GM12878 (cell line): ENCODE measurements around the gene NCBP1.

Experiments
- CBFB ChIP-seq: IDR thresholded peaks from 2 replicates; pipeline ENCODE4 v1.6.1; 2016; ENCODE audit warnings: antibody characterized with exemption, low read depth
- CREB1 ChIP-seq: IDR thresholded peaks from 2 replicates; pipeline ENCODE4 v1.6.1; 2012; ENCODE audit warnings: low read depth, mild to moderate bottlenecking, inconsistent platforms
- CTCF ChIP-seq, 3 experiments: IDR thresholded peaks in 2 of 3; conservative IDR thresholded peaks in 1 of 3; 2 replicates each; pipeline ENCODE4 v1.5.1; 2011; ENCODE audit warnings: low read depth in 3 of 3, low read length in 3 of 3, mild to moderate bottlenecking in 3 of 3, control low read depth in 2 of 3, moderate library complexity in 2 of 3, inconsistent platforms in 1 of 3, mixed read lengths in 1 of 3; ENCODE audit not compliant: control insufficient read depth in 2 of 3, insufficient read depth in 1 of 3; ENCODE audit errors: extremely low read depth in 1 of 3
- EZH2 ChIP-seq: IDR thresholded peaks from 2 replicates; pipeline ENCODE4 v1.6.1; 2012; ENCODE audit warnings: low read depth, mild to moderate bottlenecking, control low read depth, inconsistent platforms, low read length, borderline replicate concordance; ENCODE audit not compliant: control insufficient read depth
- PAX8 ChIP-seq: fragments of 450-650 bp; IDR thresholded peaks from 2 replicates; pipeline ENCODE4 v1.6.1; 2017; ENCODE audit warnings: mild to moderate bottlenecking, moderate library complexity
- POLR2AphosphoS2 ChIP-seq: IDR thresholded peaks from 2 replicates; pipeline ENCODE4 v1.6.1; 2011; ENCODE audit warnings: low read depth, mild to moderate bottlenecking, low read length, improper control_type of control experiment, moderate library complexity
- SMC3 ChIP-seq: IDR thresholded peaks from 2 replicates; pipeline ENCODE4 v1.6.1; 2011; ENCODE audit warnings: low read length, improper control_type of control experiment, borderline replicate concordance
- TARDBP ChIP-seq: IDR thresholded peaks from 2 replicates; pipeline ENCODE4 v1.6.1; 2016; ENCODE audit warnings: borderline replicate concordance
- YY1 ChIP-seq: IDR thresholded peaks from 2 replicates; pipeline ENCODE4 v1.6.1; 2011; ENCODE audit warnings: low read depth, mild to moderate bottlenecking, low read length
- TF ChIP-seq, protein P1 (sequence below): fragments of 450-650 bp; IDR thresholded peaks from 2 replicates; pipeline ENCODE4 v1.6.1; 2017; ENCODE audit warnings: mild to moderate bottlenecking, low read depth, inconsistent platforms; ENCODE audit not compliant: poor library complexity, severe bottlenecking

GRCh38 chr9:97660340-97660739, 26.7 kb downstream of the NCBP1 start:
- no peak for TF ChIP-seq TARDBP
- no peak for TF ChIP-seq CREB1
- TF ChIP-seq SMC3 = no peak
- no peak for TF ChIP-seq CTCF (IDR thresholded peaks at IDR 0.05 in 2 of 3, conservative IDR thresholded peaks at IDR 0.05 in 1 of 3; ENCODE audit: control insufficient read depth in 2 of 3, extremely low read depth in 1 of 3, insufficient read depth in 1 of 3, low read depth in 3 of 3, low read length in 3 of 3)
- no peak for TF ChIP-seq PAX8
- TF ChIP-seq POLR2AphosphoS2 = no peak
- TF ChIP-seq CBFB = no peak
- TF ChIP-seq, protein P1, sequence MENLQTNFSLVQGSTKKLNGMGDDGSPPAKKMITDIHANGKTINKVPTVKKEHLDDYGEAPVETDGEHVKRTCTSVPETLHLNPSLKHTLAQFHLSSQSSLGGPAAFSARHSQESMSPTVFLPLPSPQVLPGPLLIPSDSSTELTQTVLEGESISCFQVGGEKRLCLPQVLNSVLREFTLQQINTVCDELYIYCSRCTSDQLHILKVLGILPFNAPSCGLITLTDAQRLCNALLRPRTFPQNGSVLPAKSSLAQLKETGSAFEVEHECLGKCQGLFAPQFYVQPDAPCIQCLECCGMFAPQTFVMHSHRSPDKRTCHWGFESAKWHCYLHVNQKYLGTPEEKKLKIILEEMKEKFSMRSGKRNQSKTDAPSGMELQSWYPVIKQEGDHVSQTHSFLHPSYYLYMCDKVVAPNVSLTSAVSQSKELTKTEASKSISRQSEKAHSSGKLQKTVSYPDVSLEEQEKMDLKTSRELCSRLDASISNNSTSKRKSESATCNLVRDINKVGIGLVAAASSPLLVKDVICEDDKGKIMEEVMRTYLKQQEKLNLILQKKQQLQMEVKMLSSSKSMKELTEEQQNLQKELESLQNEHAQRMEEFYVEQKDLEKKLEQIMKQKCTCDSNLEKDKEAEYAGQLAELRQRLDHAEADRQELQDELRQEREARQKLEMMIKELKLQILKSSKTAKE = no peak
- no peak for TF ChIP-seq EZH2
- TF ChIP-seq YY1 = no peak
